Neural cell (in vitro differentiated cells): ENCODE measurements around the gene NIPSNAP3A.

ENCODE experiments used
- CTCF ChIP-seq: fragments of 450-650 bp; IDR thresholded peaks from 2 replicates; pipeline ENCODE4 v1.5.1; 2014; ENCODE audit warnings: antibody characterized with exemption, mild to moderate bottlenecking, moderate library complexity; ENCODE audit not compliant: poor library complexity, severe bottlenecking
- TAF1 ChIP-seq: IDR thresholded peaks from 2 replicates; pipeline ENCODE4 v1.6.1; 2012; ENCODE audit warnings: low read depth

GRCh38 chr9:104740621-104741020 lies 6.9 kb upstream of the NIPSNAP3A start:
- TF ChIP-seq CTCF (no peak), TAF1 (no peak)
